ENCODE measurements around the gene LGI2. TPM values are rescaled to one million over a fixed set of nuclear protein-coding genes. Genes with fewer than 3 reads are reported as not detected.

The LGI2 gene
- total RNA-seq, 1 donor from 2014 or later, result 0.18 TPM

DNA sequence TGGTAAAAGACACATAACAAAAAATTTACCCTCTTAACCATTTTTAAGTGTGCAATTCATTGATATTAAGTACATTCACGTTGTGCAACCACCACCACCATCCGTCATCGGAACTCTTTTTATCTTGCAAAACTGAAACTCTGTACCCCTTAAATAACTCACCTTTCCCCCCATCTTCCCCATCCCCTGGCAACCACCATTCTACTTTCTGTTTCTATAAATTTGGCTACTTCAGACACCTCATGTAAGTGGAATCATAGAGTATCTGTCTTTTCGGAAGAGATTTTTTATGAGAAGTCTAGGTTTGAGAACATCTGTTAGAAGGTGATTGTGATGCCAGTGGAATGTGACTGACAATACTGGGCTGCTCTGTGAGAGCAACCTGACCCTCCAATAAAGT is 78.1 kb downstream of the LGI2 start:
- H3K27ac Mint-ChIP-seq (ENCODE audit: unreplicated experiment), result no peak overlapping the region
- H3K4me1 Mint-ChIP-seq (ENCODE audit: unreplicated experiment), result no peaks in the 10 kb centered on the region
- DNase-seq (ENCODE audit: low spot score), result no peak
- no peak overlapping the region for H3K4me3 Mint-ChIP-seq (ENCODE audit: unreplicated experiment)
- no peaks in the 10 kb centered on the region for H3K27me3 Mint-ChIP-seq (ENCODE audit: unreplicated experiment)
- no peaks in the 10 kb centered on the region for H3K36me3 Mint-ChIP-seq (ENCODE audit: low read depth, unreplicated experiment)
- no peaks in the 10 kb centered on the region for H3K9me3 Mint-ChIP-seq (ENCODE audit: unreplicated experiment)
- TF ChIP-seq, protein P1, sequence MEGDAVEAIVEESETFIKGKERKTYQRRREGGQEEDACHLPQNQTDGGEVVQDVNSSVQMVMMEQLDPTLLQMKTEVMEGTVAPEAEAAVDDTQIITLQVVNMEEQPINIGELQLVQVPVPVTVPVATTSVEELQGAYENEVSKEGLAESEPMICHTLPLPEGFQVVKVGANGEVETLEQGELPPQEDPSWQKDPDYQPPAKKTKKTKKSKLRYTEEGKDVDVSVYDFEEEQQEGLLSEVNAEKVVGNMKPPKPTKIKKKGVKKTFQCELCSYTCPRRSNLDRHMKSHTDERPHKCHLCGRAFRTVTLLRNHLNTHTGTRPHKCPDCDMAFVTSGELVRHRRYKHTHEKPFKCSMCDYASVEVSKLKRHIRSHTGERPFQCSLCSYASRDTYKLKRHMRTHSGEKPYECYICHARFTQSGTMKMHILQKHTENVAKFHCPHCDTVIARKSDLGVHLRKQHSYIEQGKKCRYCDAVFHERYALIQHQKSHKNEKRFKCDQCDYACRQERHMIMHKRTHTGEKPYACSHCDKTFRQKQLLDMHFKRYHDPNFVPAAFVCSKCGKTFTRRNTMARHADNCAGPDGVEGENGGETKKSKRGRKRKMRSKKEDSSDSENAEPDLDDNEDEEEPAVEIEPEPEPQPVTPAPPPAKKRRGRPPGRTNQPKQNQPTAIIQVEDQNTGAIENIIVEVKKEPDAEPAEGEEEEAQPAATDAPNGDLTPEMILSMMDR (IDR thresholded peaks at IDR 0.05; ENCODE audit: unreplicated experiment), result no peak

DNA sequence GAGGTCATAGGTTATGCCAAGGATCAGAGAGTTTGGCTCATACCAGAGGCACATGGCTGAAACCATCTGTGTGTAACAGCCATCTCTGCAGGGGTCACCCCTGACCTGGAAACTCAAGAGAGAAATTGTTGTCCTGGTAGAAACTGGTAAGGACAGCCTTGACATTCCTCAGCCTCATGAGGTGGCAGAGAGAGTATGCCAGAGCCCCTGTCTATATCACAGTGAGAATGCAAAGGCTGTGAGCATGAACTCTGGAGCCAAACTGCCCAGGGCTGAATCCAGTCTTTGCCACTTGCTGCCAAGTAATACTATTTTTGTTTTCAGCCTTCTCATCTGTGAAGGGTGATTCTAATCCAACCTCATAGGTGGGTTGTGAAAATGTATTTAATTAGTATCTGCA is 80.8 kb downstream of the LGI2 start:
- Mint-ChIP-seq H3K27ac (ENCODE audit: unreplicated experiment) (no peak overlapping the region), H3K36me3 (ENCODE audit: low read depth, unreplicated experiment) (no peaks in the 10 kb centered on the region), H3K27me3 (ENCODE audit: unreplicated experiment) (no peaks in the 10 kb centered on the region), H3K9me3 (ENCODE audit: unreplicated experiment) (no peaks in the 10 kb centered on the region), H3K4me3 (ENCODE audit: unreplicated experiment) (no peak overlapping the region), H3K4me1 (ENCODE audit: unreplicated experiment) (no peaks in the 10 kb centered on the region)
- TF ChIP-seq, protein P1 (IDR thresholded peaks at IDR 0.05; ENCODE audit: unreplicated experiment), result no peak
- DNase-seq (ENCODE audit: low spot score), result no peak

Other genes with a start within 250 kb of the LGI2 start
- 1.6 TPM for gene SOD3, start 235.4 kb downstream of the LGI2 start, total RNA-seq (ENCODE audit: unreplicated experiment)
- 4.0 TPM for gene CCDC149, start 117.9 kb downstream of the LGI2 start, total RNA-seq (ENCODE audit: unreplicated experiment)
- gene SEPSECS, start 129.5 kb upstream of the LGI2 start, total RNA-seq (ENCODE audit: unreplicated experiment), result 12.0 TPM
- 6.7 TPM for gene PI4K2B, start 203.1 kb upstream of the LGI2 start, total RNA-seq (ENCODE audit: unreplicated experiment)

Data from endothelial cell (in vitro differentiated cells).